ENCODE results near the gene CFAP251.

CFAP251 gene

DNA sequence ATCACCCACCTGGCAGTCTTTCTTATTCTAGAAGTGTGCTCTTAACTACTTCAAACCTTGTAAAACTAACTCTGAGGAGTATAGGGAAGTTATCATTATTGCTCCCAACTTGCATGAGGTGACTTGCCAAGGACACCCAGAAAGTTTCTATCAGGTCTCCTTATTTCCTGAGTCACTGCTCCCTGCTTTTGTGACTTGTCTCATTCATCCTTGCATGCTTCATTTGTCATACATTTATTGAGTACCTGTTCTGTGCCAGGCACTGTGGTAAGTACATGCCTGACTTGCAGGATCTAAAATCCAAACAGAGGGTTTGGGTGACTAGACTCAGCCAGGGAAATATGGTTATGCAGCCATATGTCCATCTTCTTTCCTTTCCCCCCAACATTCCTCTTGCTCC is 25.5 kb downstream of the CFAP251 start:
- H3K27ac ChIP-seq (ENCODE audit: low read depth, low read length) = no peak overlapping the region
- no peak overlapping the region for H3K4me3 ChIP-seq (ENCODE audit: low read depth, low read length)
- H3K4me1 ChIP-seq (ENCODE audit: control insufficient read depth, insufficient read depth, low read length, unreplicated experiment) = no peaks in the 10 kb centered on the region
- no peaks in the 10 kb centered on the region; the same call in 1 of the 2 replicates for H3K36me3 ChIP-seq (ENCODE audit: insufficient read depth, low read length)
- no peak overlapping the region for H2AFZ ChIP-seq (ENCODE audit: low read length, unreplicated experiment)
- H3K79me2 ChIP-seq (ENCODE audit: control insufficient read depth, insufficient read depth, low read length, unreplicated experiment) = no peaks in the 10 kb centered on the region
- no peaks in the 10 kb centered on the region for H3K27me3 ChIP-seq (ENCODE audit: insufficient read depth, low read length)

DNA sequence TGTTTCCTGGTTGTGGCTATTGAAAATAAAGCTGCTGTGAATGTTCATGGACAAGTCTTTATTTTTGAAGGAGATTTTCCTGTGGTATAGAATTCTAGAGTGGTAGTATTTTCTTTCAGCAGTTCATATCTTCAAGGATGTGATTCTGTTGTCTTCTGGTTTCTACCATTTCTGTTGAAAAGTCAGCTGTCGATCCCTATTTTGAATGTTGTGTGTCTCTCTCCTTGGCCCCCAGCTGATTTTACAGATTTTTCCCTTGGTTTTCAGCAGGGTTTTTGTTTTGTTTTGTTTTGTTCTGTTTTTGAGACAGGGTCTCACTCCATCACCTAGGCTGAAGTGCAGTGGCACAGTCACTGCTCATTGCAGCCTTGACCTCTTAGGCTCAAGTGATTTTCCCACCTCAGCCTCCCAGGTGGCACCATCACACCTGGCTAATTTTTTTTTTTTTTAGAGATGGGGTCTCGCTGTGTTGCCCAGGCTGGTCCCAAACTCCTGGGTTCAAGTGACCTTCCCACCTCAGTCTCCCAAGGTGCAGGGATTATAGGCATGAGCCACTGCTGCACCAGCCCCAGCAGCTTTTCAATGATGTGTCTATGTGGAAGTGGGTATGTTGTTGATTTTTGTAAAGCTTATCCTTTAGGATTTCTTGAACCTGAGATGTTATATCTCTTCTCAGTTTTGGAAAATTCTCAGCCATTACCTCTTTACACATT is 28.1 kb downstream of the CFAP251 start:
- Histone ChIP-seq H3K79me2 (ENCODE audit: control insufficient read depth, insufficient read depth, low read length, unreplicated experiment) (no peaks in the 10 kb centered on the region), H3K36me3 (ENCODE audit: insufficient read depth, low read length) (no peaks in the 10 kb centered on the region; the same call in 1 of the 2 replicates), H3K4me3 (ENCODE audit: low read depth, low read length) (no peak overlapping the region), H3K4me1 (ENCODE audit: control insufficient read depth, insufficient read depth, low read length, unreplicated experiment) (peaks cover 6% of the 10 kb centered on the region), H3K27ac (ENCODE audit: low read depth, low read length) (no peak overlapping the region), H3K27me3 (ENCODE audit: insufficient read depth, low read length) (no peaks in the 10 kb centered on the region), H2AFZ (ENCODE audit: low read length, unreplicated experiment) (no peak overlapping the region)

DNA sequence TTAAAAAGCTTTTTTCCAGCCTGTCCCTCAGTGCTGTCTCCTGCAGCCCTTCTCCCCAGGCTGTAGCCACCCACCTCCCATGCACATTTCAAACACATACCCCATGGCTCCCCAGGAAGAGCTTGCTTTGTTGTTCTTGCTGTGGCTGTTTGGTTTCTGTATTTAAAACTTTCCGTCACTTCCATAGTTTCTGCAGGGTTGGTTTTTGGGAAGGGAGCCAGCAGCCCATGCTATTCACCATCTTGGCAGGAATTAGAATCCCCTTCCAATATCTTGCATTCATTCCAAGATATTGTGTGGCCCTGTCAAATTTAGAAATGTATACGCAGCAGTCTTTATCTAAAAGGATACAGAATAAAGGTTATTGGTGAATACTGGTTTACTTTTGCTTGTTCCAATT is 29.6 kb downstream of the CFAP251 start:
- Histone ChIP-seq H3K36me3 (ENCODE audit: insufficient read depth, low read length) (peaks cover 2% of the 10 kb centered on the region; the same call in 1 of the 2 replicates), H2AFZ (ENCODE audit: low read length, unreplicated experiment) (no peak overlapping the region), H3K4me1 (ENCODE audit: control insufficient read depth, insufficient read depth, low read length, unreplicated experiment) (peaks cover 6% of the 10 kb centered on the region), H3K27me3 (ENCODE audit: insufficient read depth, low read length) (no peaks in the 10 kb centered on the region), H3K4me3 (ENCODE audit: low read depth, low read length) (no peak overlapping the region), H3K27ac (ENCODE audit: low read depth, low read length) (no peak overlapping the region), H3K79me2 (ENCODE audit: control insufficient read depth, insufficient read depth, low read length, unreplicated experiment) (no peaks in the 10 kb centered on the region)

DNA sequence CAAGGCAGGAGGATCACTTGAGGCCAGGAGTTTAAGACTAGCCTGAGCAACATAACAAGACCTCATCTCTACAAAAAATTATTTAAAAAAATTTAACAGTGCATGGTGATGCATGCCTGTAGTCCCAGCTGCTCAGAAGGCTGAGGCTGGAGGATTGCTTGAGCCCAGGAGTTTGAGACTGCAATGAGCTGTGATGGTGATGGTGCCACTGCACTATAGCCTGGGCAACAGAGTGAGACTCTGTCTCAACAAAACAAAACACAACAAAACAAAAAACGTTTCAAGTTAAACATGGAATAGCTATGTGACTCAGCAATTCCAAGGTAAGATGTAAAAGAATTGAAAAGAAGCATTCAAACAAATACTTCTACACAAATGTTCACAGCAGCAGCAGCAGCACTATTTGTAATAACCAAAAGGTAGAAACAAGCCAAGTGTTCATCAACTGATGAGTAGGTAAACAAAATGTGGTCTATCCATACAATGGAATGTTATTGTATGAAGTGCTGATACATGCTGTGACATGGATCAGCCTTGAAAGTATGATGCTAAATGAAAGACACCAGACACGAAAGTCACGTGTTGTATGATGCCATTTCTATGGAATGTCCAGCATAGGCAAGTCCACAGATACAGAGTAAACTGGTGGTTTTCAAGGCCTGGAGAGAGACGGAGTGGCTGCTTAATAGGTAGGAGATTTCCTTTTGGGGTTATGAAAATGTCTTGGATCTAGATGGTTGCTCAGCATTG is 31.4 kb downstream of the CFAP251 start:
- no peak overlapping the region for H3K27ac ChIP-seq (ENCODE audit: low read depth, low read length)

DNA sequence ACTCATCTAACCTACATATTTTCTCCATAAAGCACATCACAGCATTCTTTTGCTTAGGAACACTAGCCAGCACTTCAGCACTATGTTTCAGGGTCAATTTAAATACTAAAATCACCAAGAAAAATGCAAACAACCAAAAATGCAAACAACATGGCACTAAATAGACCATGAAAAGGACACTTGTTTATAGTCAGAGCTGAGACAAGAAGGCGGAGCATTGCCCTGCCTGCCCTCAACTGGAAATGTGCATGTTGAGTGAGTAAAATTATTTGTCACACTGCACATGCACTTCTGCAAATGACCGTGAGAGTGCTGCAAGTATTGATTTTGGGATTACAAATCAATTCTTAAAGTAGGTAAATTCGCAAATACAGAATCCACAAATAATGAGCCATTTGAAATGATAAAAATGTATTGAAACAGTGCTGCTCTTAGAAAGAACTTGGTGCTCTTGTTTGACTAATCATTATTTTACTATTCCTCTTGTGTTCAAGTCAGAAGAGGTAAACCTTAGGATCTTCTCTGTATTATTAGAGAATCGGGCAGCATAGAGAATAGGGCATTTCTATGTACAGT is 34.8 kb downstream of the CFAP251 start:
- Histone ChIP-seq H3K4me3 (ENCODE audit: low read depth, low read length) (no peak overlapping the region), H3K79me2 (ENCODE audit: control insufficient read depth, insufficient read depth, low read length, unreplicated experiment) (no peaks in the 10 kb centered on the region), H3K27ac (ENCODE audit: low read depth, low read length) (no peak overlapping the region), H3K36me3 (ENCODE audit: insufficient read depth, low read length) (0 out of 2 replicates have a peak, but pooled peaks cover 2% of the 10 kb centered on the region), H3K27me3 (ENCODE audit: insufficient read depth, low read length) (no peaks in the 10 kb centered on the region), H2AFZ (ENCODE audit: low read length, unreplicated experiment) (no peak overlapping the region), H3K4me1 (ENCODE audit: control insufficient read depth, insufficient read depth, low read length, unreplicated experiment) (peaks cover 6% of the 10 kb centered on the region)

More for the DNA sequence above, 31.4 kb downstream of the CFAP251 start:
- Histone ChIP-seq H3K27me3 (ENCODE audit: insufficient read depth, low read length) (no peaks in the 10 kb centered on the region), H3K4me3 (ENCODE audit: low read depth, low read length) (no peak overlapping the region), H3K4me1 (ENCODE audit: control insufficient read depth, insufficient read depth, low read length, unreplicated experiment) (peaks cover 6% of the 10 kb centered on the region), H3K36me3 (ENCODE audit: insufficient read depth, low read length) (peaks cover 2% of the 10 kb centered on the region; the same call in 1 of the 2 replicates), H2AFZ (ENCODE audit: low read length, unreplicated experiment) (no peak overlapping the region), H3K79me2 (ENCODE audit: control insufficient read depth, insufficient read depth, low read length, unreplicated experiment) (no peaks in the 10 kb centered on the region)

DNA sequence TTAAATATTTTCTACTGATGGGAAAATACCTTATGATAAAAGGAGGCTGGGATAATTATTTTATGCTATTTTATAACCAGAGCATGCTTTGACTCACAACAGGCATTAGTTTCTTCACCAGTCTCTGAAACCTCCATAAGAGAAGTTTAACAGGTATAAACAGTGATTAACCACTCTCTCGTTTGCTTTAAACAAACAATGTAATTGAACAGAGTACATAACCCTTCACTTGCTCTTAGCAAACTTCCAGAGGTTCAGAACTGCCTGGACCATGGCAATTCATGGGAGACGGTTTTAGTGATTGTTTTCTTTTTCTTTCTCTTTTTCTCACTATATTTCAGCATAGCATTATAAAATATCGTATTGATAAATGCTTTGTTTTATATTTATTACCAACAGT is 35.3 kb downstream of the CFAP251 start:
- H3K27ac ChIP-seq (ENCODE audit: low read depth, low read length) = no peak overlapping the region
- H2AFZ ChIP-seq (ENCODE audit: low read length, unreplicated experiment) = no peak overlapping the region
- no peaks in the 10 kb centered on the region for H3K79me2 ChIP-seq (ENCODE audit: control insufficient read depth, insufficient read depth, low read length, unreplicated experiment)
- H3K27me3 ChIP-seq (ENCODE audit: insufficient read depth, low read length) = no peaks in the 10 kb centered on the region
- H3K36me3 ChIP-seq (ENCODE audit: insufficient read depth, low read length) = 0 out of 2 replicates have a peak, but pooled peaks cover 2% of the 10 kb centered on the region
- no peak overlapping the region for H3K4me3 ChIP-seq (ENCODE audit: low read depth, low read length)
- peaks cover 6% of the 10 kb centered on the region for H3K4me1 ChIP-seq (ENCODE audit: control insufficient read depth, insufficient read depth, low read length, unreplicated experiment)

DNA sequence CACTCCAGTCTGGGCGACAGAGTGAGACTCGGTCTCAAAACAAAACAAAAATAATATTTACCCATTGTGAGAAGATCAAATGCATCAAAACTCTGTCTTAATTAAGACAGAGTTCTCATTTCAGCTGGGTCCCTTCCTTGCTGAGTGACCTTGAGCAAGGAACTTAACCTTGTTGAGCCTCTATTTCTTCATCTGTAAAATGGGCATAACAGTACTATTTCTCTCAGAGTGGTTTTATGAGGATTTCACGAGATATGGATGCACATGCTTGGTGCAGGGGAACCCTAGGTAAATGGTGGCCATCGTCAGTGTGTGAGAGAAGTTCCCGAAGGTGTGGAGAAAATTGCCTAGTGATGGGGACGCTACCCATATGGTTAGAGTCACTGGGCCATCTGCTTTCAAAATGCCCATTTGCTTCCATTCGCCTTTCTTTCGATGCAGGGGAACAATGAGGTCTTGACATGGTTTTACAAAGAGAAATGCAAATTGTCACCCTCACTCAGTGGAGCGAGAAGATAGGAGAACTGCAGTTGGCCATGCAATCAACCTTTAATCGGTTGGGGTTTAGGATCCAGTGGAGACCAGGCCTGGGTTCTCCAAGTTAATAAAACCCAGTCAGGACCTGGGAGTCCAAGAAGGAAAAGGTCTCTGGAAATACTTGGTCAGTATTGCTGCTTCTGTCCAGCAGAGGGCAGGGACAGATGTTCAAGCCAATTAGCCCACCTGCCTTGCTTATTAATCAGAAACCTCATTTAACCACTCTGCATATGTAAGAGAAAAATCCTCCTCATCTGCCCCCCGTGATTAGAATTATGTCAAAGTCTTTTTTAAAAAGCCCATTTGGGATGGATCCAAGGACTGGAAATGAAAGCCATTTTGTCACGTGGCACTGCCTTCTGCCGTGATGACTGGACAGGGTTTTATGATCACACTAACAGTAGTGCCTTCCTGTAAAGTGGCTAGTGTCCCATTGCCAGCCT is 37.2 kb downstream of the CFAP251 start:
- Histone ChIP-seq H2AFZ (ENCODE audit: low read length, unreplicated experiment) (no peak overlapping the region), H3K27me3 (ENCODE audit: insufficient read depth, low read length) (no peaks in the 10 kb centered on the region), H3K27ac (ENCODE audit: low read depth, low read length) (no peak overlapping the region), H3K4me3 (ENCODE audit: low read depth, low read length) (no peak overlapping the region), H3K4me1 (ENCODE audit: control insufficient read depth, insufficient read depth, low read length, unreplicated experiment) (no peaks in the 10 kb centered on the region), H3K79me2 (ENCODE audit: control insufficient read depth, insufficient read depth, low read length, unreplicated experiment) (no peaks in the 10 kb centered on the region), H3K36me3 (ENCODE audit: insufficient read depth, low read length) (0 out of 2 replicates have a peak, but pooled peaks cover 2% of the 10 kb centered on the region)

DNA sequence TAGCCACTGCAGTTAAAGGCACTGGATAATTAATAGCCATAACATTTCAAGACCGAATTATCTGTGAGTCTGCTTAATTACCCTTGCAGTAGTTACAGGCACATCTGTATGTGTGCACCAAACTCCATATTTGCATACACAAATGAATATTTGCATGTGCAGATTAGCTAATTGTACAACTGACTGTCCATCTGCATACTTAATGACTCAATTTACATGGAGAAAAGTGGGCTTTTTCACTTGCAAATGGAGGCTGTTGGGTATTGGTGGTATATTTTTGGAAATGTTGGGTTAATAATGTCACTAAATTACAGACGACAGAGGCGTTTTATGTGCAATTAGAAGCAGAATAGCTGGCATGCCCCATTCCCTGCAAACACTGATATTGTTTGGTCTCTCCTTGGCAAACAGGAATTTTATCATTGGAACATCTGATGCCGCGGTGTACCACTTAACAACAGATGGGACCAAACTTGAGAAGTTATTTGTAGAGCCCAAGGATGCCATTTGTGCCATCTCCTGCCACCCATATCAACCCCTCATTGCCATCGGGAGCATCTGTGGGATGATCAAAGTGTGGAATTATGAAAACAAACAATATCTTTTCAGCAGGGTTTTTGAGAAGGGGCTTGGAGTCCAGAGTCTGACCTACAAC is 39.6 kb downstream of the CFAP251 start:
- no peak overlapping the region for H3K4me3 ChIP-seq (ENCODE audit: low read depth, low read length)
- no peaks in the 10 kb centered on the region for H3K36me3 ChIP-seq (ENCODE audit: insufficient read depth, low read length)

DNA sequence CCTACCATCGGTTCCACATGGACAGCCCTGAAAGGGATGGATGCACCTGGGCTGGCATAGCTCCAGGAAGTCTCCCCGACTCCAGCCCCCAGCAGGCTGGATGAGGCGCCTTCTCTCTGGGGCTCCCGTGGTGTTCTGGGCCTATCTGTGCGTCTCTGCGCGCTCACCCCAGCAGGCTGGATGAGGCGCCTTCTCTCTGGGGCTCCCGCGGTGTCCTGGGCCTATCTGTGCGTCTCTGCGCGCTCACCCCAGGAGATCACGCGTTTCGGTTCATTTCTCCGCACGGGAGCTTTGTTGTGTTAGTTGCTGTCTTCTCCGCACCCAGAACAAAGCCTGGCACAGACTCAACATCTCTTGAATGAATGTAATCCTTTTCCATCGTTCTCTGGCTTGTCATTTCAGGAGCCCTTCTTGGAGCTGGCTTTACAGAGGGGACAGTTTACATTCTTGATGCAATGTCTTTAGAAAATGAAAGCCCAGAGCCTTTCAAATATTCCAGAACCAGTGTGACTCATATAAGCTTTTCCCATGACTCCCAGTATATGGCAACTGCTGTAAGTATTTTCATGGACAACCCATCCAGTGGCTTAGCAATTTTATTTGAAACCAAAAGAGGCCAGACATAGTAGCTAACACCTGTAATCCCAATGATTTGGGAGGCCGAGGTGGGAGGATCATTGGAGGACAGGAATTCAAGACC is 40.3 kb downstream of the CFAP251 start:
- H3K36me3 ChIP-seq (ENCODE audit: insufficient read depth, low read length) = no peaks in the 10 kb centered on the region
- H2AFZ ChIP-seq (ENCODE audit: low read length, unreplicated experiment) = no peak overlapping the region
- no peaks in the 10 kb centered on the region for H3K4me1 ChIP-seq (ENCODE audit: control insufficient read depth, insufficient read depth, low read length, unreplicated experiment)
- H3K27ac ChIP-seq (ENCODE audit: low read depth, low read length) = no peak overlapping the region
- H3K27me3 ChIP-seq (ENCODE audit: insufficient read depth, low read length) = no peaks in the 10 kb centered on the region
- H3K4me3 ChIP-seq (ENCODE audit: low read depth, low read length) = no peak overlapping the region
- no peaks in the 10 kb centered on the region for H3K79me2 ChIP-seq (ENCODE audit: control insufficient read depth, insufficient read depth, low read length, unreplicated experiment)

More for the DNA sequence above, 39.6 kb downstream of the CFAP251 start:
- Histone ChIP-seq H2AFZ (ENCODE audit: low read length, unreplicated experiment) (no peak overlapping the region), H3K79me2 (ENCODE audit: control insufficient read depth, insufficient read depth, low read length, unreplicated experiment) (no peaks in the 10 kb centered on the region), H3K4me1 (ENCODE audit: control insufficient read depth, insufficient read depth, low read length, unreplicated experiment) (no peaks in the 10 kb centered on the region), H3K27ac (ENCODE audit: low read depth, low read length) (no peak overlapping the region), H3K27me3 (ENCODE audit: insufficient read depth, low read length) (no peaks in the 10 kb centered on the region)

Measured in ACC112 (cell line).